K562 (cell line): ENCODE results near the gene FRMPD2. TPM values are rescaled to one million over a fixed set of nuclear protein-coding genes. Genes with fewer than 3 reads are reported as not detected.

Experiments used
- ARID2 ChIP-seq: fragments of 450-650 bp; IDR thresholded peaks from 2 replicates; pipeline ENCODE4 v1.6.1; 2017; ENCODE audit warnings: antibody characterized with exemption, mild to moderate bottlenecking
- ATF3 ChIP-seq, 2 experiments: fragments of 450-650 bp in 1 of 2; sonication (generic) in 1 of 2; formaldehyde crosslinking in 1 of 2; IDR thresholded peaks in 1 of 2; conservative IDR thresholded peaks in 1 of 2; 2 replicates each; pipeline versions ENCODE4 v1.6.1 to v1.8.1; 2016 to 2023; ENCODE audit warnings: mild to moderate bottlenecking in 2 of 2, moderate library complexity in 2 of 2, inconsistent platforms in 1 of 2, missing genetic modification reagents in 1 of 2
- BHLHE40 ChIP-seq: IDR thresholded peaks from 2 replicates; pipeline ENCODE4 v1.6.1; 2011; ENCODE audit warnings: low read length, improper control_type of control experiment
- CBX2 ChIP-seq: fragments of 200-600 bp; sonication (generic); IDR thresholded peaks from one replicate; pipeline ENCODE4 v1.6.1; 2012; ENCODE audit warnings: mild to moderate bottlenecking, low read length, inconsistent platforms; ENCODE audit not compliant: insufficient read depth, poor library complexity, severe bottlenecking
- CREB3 ChIP-seq: fragments of 450-650 bp; conservative IDR thresholded peaks from 2 replicates; pipeline ENCODE4 v1.6.1; 2016; ENCODE audit warnings: missing genetic modification characterization, low read depth, mild to moderate bottlenecking, missing compliant biosample characterization, moderate library complexity
- GTF3C2 ChIP-seq: IDR thresholded peaks from 3 replicates; pipeline ENCODE4 v1.6.1; 2011; ENCODE audit warnings: borderline replicate concordance, mild to moderate bottlenecking, moderate library complexity; ENCODE audit not compliant: insufficient read length; ENCODE audit errors: extremely low read depth
- MITF ChIP-seq: IDR thresholded peaks from 2 replicates; pipeline ENCODE4 v1.6.1; 2014; ENCODE audit warnings: antibody characterized with exemption
- MLX ChIP-seq, 2 experiments: fragments of 450-650 bp in 1 of 2; sonication (generic) in 1 of 2; formaldehyde crosslinking; conservative IDR thresholded peaks; 2 replicates each; pipeline versions ENCODE4 v1.4.0 to v1.8.1; 2020 to 2022; ENCODE audit warnings: mild to moderate bottlenecking in 1 of 2, missing genetic modification reagents in 1 of 2
- NCOA1 ChIP-seq: fragments of 450-650 bp; IDR thresholded peaks from 2 replicates; pipeline ENCODE4 v1.6.1; 2016; ENCODE audit warnings: low read depth
- PRMT5 ChIP-seq: sonication (generic); formaldehyde crosslinking; IDR thresholded peaks from 2 replicates; pipeline ENCODE4 v1.5.0; 2020; ENCODE audit warnings: missing genetic modification reagents
- RUNX1 ChIP-seq: sonication (generic); IDR thresholded peaks from 2 replicates; pipeline ENCODE4 v1.6.1; 2016; ENCODE audit warnings: antibody characterized with exemption, low read depth
- SMAD4 ChIP-seq: fragments of 250-450 bp; sonication (Bioruptor Pico); conservative IDR thresholded peaks from 2 replicates; pipeline ENCODE4 v1.8.0; 2021; ENCODE audit warnings: inconsistent platforms, mild to moderate bottlenecking, moderate library complexity
- SMC3 ChIP-seq: conservative IDR thresholded peaks from 2 replicates; pipeline ENCODE4 v1.6.1; 2011; ENCODE audit warnings: low read depth, low read length, improper control_type of control experiment; ENCODE audit not compliant: insufficient read depth
- ZBTB1 ChIP-seq: sonication (generic); formaldehyde crosslinking; IDR thresholded peaks from 2 replicates; pipeline ENCODE4 v1.8.1; 2023; ENCODE audit warnings: missing genetic modification reagents, low read depth, mild to moderate bottlenecking, borderline replicate concordance
- ZNF133 ChIP-seq: fragments of 250-450 bp; sonication (Bioruptor Pico); IDR thresholded peaks from 2 replicates; pipeline ENCODE4 v1.4.0; 2020; ENCODE audit warnings: mild to moderate bottlenecking
- ZNF217 ChIP-seq: sonication (generic); formaldehyde crosslinking; IDR thresholded peaks from 2 replicates; pipeline ENCODE4 v1.8.0; 2022; ENCODE audit warnings: mild to moderate bottlenecking, missing genetic modification reagents
- ZNF24 ChIP-seq: fragments of 450-650 bp; IDR thresholded peaks from 2 replicates; pipeline ENCODE4 v1.6.1; 2016
- ZNF551 ChIP-seq: fragments of 250-450 bp; sonication (Bioruptor Pico); IDR thresholded peaks from 2 replicates; pipeline ENCODE4 v1.5.0; 2021; ENCODE audit warnings: mild to moderate bottlenecking, moderate library complexity
- polyA plus RNA-seq, 8 experiments: library from polyadenylated mRNA; depleted of rRNA in 4 of 8; stranded (reverse) in 5 of 8; unstranded in 3 of 8; fragments of >200 nt; fragmentation: Nextera tagmentation in 2 of 8; fragmentation: Illumina TruSeq in 1 of 8; extraction: Ambion mirVana in 2 of 8; extraction: Trizol in 1 of 8; gene quantifications; 2 replicates each; pipeline versions ENCODE4 v1.2.1 to v1.2.3, GENCODE V29; 2011 to 2014; ENCODE audit warnings: inconsistent platforms in 1 of 8, missing spikeins in 1 of 8
- total RNA-seq, 7 experiments: library from RNA; depleted of rRNA in 6 of 7; stranded (reverse); fragments of >200 nt in 6 of 7; fragmentation: Illumina TruSeq in 2 of 7; extraction: Trizol in 2 of 7; gene quantifications; 2 replicates each; pipeline versions ENCODE4 v1.2.1 to v1.2.3, GENCODE V29; 2011 to 2021; ENCODE audit warnings: low replicate concordance in 1 of 7

FRMPD2 gene
- total and polyA plus RNA-seq, 9 of the 15 experiments (the other 6 are each of a cell fraction or from before 2014, with no cell fraction given): 0.12 to 0.95 (median 0.33) TPM

- TF ChIP-seq ZNF217 (CRISPR knock-in tag) (no peak), BHLHE40 (peak; percentile 45), NCOA1 (no peak), ATF3 (IDR thresholded peaks at IDR 0.05) (no peak), ATF3 (CRISPR knock-in tag; conservative IDR thresholded peaks at IDR 0.05) (no peak), GTF3C2 (no peak), SMC3 (peak; percentile 84), RUNX1 (no peak), PRMT5 (no peak), ZBTB1 (CRISPR knock-in tag) (no peak), ZNF133 (CRISPR knock-in tag) (no peak), MITF (no peak), MLX (CRISPR knock-in tag; conservative IDR thresholded peaks at IDR 0.05) (no peak), CREB3 (no peak), ARID2 (no peak), ZNF551 (CRISPR knock-in tag) (no peak), CBX2 (no peak), ZNF24 (peak; percentile 68; the same call in 1 of the 2 replicates), SMAD4 (0 out of 2 replicates have a peak, but pooled peaks have one; percentile 13)
These were observed 15.2 kb upstream of the FRMPD2 start (continued) for GRCh38 chr10:48289501-48290238.
